NCI-H1417 treated with DMSO at 0.1 percent for 48 hours (cell line): ENCODE measurements around the gene XPC.

Experiments used
- DNase-seq: peaks from one replicate; lab custom pipeline; 2025; lab: John Stamatoyannopoulos, UW

The XPC gene

GRCh38 chr3:14169871-14170270 lies 8.5 kb downstream of the XPC start:
- no peak for DNase-seq

DNA sequence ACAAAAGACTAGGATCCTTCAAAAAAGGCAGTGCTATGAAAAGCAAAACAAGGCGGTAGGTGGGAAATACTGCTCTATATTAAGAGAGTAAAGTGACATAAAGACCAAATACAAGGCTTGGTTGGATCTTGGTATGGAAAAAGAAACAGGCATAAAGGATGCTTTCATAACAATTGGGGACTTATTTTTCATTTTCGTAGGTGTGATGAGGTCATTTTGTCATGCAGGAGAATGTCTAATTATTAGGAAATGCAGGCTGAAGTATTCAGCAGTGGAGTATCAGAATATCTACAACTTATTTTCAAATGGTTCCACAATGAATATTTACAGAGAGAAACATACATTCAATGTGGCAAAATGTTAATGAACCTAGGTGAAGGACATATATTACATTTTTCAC lies 9.0 kb downstream of the XPC start:
- no peak for DNase-seq

- DNase-seq, result no peak
These were observed 11.4 kb downstream of the XPC start for GRCh38 chr3:14166877-14167603.

- DNase-seq, result no peak
These were observed 16.2 kb downstream of the XPC start for GRCh38 chr3:14162178-14162577.

DNA sequence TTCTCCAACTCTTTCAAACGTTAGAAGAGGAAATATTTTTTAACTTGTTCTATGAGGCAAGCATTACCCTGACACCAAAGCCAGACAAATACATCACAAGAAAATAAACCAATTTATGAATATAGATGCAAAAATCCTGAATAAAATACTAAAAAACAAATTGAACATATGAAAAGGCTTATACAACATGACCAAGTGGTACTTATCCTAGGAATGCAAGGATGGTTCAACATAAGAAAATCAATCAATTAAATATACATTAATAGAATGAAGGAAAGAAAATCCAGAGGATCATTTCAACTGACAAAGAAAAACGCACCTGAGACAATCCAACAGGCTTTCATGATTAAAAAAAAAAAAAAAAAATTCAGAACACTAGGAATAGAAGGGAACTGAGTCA lies 17.1 kb downstream of the XPC start:
- no peak for DNase-seq

GRCh38 chr3:14159426-14159825 lies 19.0 kb downstream of the XPC start:
- DNase-seq, result no peak

DNA sequence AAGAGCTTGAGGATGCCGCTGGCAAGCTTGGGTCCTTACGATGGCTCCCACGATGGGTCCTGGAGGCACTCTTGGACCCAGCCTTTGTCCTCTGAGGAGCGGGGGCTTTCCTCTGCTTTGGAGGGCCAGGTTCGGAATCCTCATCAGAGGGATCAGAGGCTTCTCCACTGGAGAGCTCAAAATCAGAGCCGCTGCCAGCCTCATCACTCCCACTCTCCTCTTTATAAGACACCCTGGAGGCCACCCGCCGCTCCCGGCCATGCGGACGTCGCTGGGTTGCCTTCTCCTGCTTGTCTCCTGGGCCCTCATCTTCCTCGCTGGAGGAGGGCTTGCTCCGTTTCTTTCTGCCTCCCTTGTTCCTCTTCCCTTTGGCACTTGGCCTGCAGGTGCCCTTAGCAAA lies 20.0 kb downstream of the XPC start:
- DNase-seq, result no peak

- no peak for DNase-seq
These were observed 20.4 kb downstream of the XPC start for GRCh38 chr3:14157951-14158350.

- no peak for DNase-seq
These were observed 21.4 kb downstream of the XPC start for GRCh38 chr3:14156843-14157561.

DNA sequence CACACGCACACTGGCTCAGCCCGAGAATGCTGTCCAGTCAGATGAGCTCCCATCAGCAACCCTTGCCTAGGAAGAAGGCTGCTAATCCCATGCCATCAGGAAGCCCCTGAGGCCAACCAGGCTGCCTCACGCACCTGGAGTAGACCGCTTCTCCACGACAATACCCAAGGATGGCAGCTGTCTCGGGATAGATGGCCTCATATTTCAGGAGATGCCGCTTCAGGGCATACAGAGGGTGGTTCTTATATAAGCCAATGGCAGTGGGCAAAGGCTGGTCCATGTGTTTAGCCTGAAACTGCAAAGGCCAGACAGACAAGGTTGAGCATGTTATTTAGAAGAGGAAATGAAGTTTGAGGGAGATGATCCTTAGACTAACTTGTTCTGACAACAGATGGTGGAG lies 22.2 kb downstream of the XPC start:
- DNase-seq, result no peak

- no peak for DNase-seq
These were observed 23.4 kb downstream of the XPC start for GRCh38 chr3:14154895-14155440.

DNA sequence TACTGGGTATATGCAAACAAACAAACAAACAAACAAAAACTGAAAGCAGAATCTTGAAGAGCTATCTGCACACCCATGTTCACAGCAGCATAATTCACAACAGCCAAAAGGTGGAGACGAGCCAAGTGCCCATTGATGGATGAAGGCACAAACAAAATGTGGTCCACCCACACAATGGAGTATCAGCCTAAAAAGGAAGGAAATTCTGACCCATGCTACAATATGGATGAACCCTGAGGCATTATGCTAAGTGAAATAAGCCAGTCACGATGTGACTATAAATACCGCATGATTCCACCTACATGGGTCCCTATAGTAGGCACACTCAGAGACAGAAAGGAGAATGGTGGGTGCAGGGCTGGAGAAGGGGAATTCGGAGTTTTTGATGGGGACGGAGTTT lies 24.1 kb downstream of the XPC start:
- DNase-seq, result no peak

GRCh38 chr3:14153663-14154062 lies 24.7 kb downstream of the XPC start:
- no peak for DNase-seq

GRCh38 chr3:14152963-14153355 lies 25.4 kb downstream of the XPC start:
- DNase-seq, result no peak

DNA sequence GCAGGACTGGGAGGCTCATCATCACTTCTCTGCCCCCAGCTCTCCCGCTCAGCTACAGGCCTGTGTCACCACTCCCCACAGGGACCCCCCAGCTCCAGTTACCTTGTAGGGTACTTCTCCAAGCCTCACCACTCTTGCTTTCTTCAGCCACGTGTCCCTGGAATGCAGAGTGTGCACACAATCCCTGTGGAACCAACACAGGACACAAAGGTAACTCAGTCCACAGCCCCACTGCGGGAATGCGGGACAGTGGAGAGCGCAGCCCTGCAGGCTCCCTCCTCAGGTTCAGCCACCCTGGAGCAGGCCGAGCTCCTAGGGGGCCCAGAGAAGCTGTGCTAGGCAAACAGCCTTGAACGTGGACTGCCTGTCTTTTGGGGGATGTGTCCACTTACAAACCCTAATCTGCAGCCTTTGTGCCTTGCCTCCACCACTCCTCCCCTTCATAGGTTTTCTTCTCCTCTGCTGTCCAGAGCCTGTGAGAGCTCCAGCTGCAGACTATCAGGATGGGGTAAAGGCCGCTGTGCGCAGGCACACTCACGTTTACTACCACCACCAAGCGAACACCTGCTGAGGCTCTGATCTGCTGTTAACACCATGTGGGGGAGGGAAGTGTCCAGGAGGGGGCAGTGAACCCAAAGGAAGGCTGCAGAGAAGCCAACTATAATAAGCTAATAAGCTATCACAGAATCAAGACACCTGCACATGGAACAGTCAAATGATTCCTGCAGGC lies 26.0 kb downstream of the XPC start:
- DNase-seq, result no peak

DNA sequence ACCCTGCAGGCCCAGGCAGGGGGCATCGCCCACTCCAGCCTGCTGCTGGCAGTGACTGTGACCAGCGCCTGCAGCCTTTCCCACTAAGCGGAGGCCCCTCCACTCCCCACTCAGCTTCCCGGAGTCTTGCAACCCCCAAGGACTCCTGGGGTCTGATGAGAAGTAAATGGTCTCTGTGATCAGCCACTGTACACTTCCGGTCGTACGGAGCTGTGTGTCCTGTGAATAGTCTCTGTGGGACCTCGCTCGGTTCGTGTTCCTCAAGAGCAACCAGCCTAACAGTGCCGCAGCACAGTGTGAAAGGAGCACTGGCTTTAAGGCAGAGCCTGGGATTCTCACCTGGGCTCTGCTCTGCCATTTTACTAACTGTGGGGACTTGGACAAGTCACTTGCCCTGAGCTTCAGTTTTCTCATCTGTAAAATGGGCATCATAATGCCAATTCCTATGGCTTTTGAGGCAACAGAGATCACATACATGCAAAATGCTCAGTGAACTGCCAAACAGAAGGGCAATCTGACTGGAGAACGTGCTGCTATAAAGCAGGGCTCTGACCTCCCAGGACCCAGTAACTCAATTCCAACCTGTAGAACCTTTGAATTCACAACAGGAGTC lies 26.8 kb downstream of the XPC start:
- DNase-seq, result no peak

GRCh38 chr3:14150491-14151230 lies 27.7 kb downstream of the XPC start:
- DNase-seq, result no peak

GRCh38 chr3:14150078-14150477 lies 28.3 kb downstream of the XPC start:
- no peak for DNase-seq

DNA sequence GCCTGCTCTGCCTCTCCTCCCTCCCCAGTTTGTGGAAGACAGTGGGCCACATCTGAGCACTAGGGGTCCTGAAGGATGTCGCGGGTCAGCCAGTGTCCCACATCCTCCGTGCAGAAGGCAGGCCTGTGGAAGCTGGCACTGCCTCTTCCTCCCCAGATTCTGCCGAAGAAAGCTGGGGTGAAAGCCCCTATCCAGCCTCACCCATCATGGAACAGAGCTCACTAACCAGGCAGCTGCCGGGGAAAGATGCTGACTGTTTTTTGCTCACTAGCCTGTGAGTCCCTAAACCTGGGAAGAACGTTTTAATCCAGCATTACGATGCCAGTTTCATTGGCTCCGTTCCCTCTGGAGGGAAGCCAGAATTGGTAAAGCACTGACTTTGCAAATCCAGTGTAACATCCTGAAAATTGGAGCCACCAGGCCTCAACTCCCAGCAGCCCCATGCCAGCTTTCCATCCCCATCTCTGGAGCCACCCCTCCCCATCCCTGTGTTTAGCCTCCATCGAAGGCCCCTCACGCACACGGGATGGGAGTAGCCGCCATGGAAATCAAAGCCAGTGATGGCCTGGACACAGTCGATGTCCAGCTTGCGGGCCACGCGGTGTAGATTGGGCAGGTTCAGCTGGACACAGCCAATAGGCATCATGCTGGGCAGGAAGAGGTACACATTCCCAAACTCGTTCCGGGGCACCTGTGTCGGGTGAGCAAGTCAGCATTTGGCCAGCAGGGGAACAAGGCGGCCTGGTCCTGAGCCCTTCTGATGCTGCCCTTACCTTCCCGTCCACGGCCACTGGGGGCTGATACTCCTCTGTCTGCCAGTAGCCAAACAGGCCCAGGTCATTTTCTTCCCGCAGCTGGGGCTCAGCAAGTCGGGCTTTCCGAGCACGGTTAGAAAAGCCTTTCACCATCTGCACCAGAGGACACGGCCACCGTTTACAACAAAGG lies 30.1 kb downstream of the XPC start:
- DNase-seq, result no peak

GRCh38 chr3:14147617-14148016 lies 30.8 kb downstream of the XPC start:
- no peak for DNase-seq

- no peak for DNase-seq
These were observed 31.4 kb downstream of the XPC start for GRCh38 chr3:14147066-14147435.
